Measurements from ENCODE around the gene PRMT7. TPM values are rescaled to one million over a fixed set of nuclear protein-coding genes. Genes with fewer than 3 reads are reported as not detected.
A peak's percentile ranks its signal among the peaks of the same experiment; 100 is the strongest.

PRMT7 gene
- total RNA-seq, 2 donors from 2014 or later = 55.2 to 59.4 TPM

DNA sequence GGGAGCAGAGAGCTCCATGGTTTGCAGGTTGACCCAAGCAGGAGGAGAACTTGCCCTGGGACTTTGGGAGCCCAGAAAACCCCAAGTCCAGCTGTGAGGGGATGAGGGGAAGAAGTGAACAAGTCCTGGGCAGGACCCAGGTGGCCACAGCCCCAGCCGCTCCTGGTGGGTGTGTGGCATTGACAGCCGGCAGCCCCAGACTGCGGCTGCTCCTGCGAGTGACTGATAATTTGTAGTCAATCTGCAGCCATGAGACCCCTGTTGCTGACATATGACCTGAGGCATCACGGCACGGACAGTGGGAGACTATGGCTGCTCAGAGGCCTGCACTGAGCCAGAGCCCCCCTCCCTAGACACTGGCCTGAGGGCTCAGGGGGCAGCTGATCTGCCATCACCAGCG is 66.4 kb downstream of the PRMT7 start:
- no peak for DNase-seq
- no peak overlapping the region for H3K27ac Mint-ChIP-seq
- no peak for ATAC-seq
- H3K27me3 Mint-ChIP-seq = no peaks in the 10 kb centered on the region
- no peaks in the 10 kb centered on the region for H3K9me3 ChIP-seq (ENCODE audit: control insufficient read depth, low read length, poor library complexity, severe bottlenecking)
- no peaks in the 10 kb centered on the region for H3K36me3 Mint-ChIP-seq (ENCODE audit: low read depth)
- H3K4me3 Mint-ChIP-seq = no peak overlapping the region
- H3K4me1 Mint-ChIP-seq = peaks cover 10% of the 10 kb centered on the region

- no peak overlapping the region for H3K27ac Mint-ChIP-seq
- DNase-seq = no peak
Observed at GRCh38 chr16:68377667-68378393, 67.0 kb downstream of the PRMT7 start.

DNA sequence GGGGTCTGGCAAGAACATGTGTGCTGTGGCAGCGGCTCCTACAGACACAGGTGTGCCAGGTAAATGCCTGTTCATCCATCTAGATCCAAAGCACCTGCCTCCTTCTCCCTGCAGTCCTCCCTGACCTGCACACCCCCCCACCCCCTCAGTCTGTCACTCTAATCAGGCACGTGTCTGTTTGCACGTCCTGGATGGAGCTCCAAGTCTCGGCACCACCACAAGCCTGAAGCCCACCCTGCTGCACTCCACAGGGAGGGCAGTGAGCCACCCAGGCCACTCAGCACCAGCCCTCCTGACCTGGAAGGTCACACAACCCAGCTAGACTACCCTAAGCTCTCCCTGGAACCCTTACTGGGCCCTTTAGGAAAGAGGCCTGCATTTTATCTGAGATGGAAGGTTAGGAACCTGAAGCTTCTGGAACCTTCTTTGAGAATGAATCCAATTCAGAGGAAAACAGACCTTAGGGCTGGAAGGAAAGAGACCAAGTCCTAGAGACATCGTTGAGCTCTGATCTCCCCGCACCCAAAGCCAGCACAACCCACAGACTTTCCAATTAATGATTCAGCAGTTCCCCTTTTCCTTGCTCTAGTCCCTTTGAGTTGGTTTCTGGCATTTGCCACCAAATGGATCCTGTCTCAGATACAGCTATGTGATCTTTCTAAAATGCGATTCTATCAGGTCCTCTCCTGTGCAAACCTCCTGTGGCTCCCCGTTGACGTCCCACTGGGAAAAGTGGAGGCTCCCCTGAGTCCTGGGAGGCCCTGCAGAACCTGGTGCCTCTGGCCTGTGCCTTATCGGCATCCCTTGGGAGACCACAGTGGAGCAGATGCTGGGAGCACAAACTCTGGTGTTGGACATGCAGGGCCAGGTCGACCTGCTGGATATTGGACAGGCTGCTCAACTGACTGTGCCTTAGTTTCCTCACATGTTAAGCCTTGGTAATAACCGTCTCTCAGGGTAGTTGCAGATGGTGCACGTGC is 67.9 kb downstream of the PRMT7 start:
- Mint-ChIP-seq H3K27me3 (no peaks in the 10 kb centered on the region), H3K4me3 (no peak overlapping the region), H3K27ac (peak overlapping the region; percentile 39), H3K36me3 (ENCODE audit: low read depth) (no peaks in the 10 kb centered on the region), H3K4me1 (peaks cover 12% of the 10 kb centered on the region)
- no peak for DNase-seq
- ATAC-seq = no peak
- H3K9me3 ChIP-seq (ENCODE audit: control insufficient read depth, low read length, poor library complexity, severe bottlenecking) = no peaks in the 10 kb centered on the region

More at GRCh38 chr16:68377667-68378393, 67.0 kb downstream of the PRMT7 start:
- no peaks in the 10 kb centered on the region for H3K9me3 ChIP-seq (ENCODE audit: control insufficient read depth, low read length, poor library complexity, severe bottlenecking)
- Mint-ChIP-seq H3K27me3 (no peaks in the 10 kb centered on the region), H3K4me3 (no peak overlapping the region), H3K36me3 (ENCODE audit: low read depth) (no peaks in the 10 kb centered on the region), H3K4me1 (peaks cover 10% of the 10 kb centered on the region)
- ATAC-seq = no peak

DNA sequence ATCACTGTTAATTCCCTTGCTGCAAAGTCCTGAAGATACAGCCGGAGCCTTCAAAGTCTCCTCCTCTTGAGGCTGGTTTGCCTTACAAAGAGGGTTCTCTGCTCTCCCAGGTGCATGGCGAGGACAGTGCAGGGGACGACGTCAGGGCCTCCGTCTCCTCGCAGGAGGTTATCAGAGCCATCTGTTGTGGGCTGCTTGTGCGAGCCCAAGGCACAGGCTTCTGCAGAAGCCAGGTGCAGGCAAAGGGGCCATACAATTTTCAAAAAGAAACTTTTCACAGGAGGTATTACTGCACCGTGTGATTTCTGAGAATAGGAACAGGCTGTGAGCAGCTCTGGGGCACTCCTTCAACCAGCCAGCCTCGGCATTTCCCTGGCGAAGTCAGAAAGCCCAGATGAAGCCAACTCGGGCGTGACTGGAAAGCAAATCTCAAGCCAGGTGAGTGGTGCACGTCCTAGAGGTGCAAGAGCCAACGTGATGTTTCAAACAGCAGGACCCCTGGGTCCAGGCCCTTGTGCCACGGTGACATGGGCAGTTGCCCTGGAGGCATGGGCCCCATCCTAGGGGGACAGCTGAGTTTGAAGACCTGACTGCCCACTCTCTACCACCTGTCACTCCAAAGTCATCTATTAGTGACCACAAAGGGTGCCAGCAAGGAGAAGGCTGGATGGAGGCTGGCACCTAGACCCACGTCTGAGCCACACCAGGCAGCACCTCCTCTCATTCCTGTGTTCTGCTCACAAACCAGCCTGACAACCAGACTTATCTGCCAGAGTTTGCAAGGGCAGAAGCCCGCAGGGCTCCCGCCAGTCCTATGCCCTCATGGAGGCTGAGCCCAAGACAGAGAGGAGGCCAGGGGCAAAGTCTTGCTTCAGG is 68.9 kb downstream of the PRMT7 start:
- ATAC-seq (peak; percentile 81), DNase-seq (no peak)
- Mint-ChIP-seq H3K36me3 (ENCODE audit: low read depth) (no peaks in the 10 kb centered on the region), H3K27ac (peak overlapping the region; percentile 39), H3K4me3 (no peak overlapping the region), H3K27me3 (no peaks in the 10 kb centered on the region), H3K4me1 (peaks cover 15% of the 10 kb centered on the region)
- no peaks in the 10 kb centered on the region for H3K9me3 ChIP-seq (ENCODE audit: control insufficient read depth, low read length, poor library complexity, severe bottlenecking)

DNA sequence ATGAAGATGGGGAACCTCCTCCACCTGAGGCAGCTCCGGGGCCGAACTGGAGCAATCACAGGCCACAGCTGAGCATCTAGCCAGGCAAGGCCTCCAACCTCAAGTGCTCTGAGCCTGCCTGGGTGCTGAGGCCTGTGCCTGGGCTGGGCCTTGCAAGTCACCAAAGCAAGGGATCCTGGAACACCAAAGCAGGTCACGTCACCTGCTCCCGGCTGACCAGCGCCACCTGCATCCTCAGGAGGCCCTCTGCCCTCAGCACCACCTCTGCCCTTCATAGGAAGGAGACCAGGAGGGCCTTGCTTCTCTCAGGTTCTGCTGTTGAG is 69.5 kb downstream of the PRMT7 start:
- H3K36me3 Mint-ChIP-seq (ENCODE audit: low read depth) = no peaks in the 10 kb centered on the region
- DNase-seq = no peak
- no peak for ATAC-seq
- no peaks in the 10 kb centered on the region for H3K9me3 ChIP-seq (ENCODE audit: control insufficient read depth, low read length, poor library complexity, severe bottlenecking)
- peaks cover 18% of the 10 kb centered on the region for H3K4me1 Mint-ChIP-seq
- no peak overlapping the region for H3K27ac Mint-ChIP-seq
- H3K27me3 Mint-ChIP-seq = no peaks in the 10 kb centered on the region
- H3K4me3 Mint-ChIP-seq = no peak overlapping the region

GRCh38 chr16:68380676-68381362 is 70.0 kb downstream of the PRMT7 start:
- H3K27ac Mint-ChIP-seq = no peak overlapping the region

GRCh38 chr16:68381363-68381724 is 70.5 kb downstream of the PRMT7 start:
- Mint-ChIP-seq H3K4me3 (no peak overlapping the region), H3K4me1 (peaks cover 20% of the 10 kb centered on the region), H3K36me3 (ENCODE audit: low read depth) (no peaks in the 10 kb centered on the region), H3K27me3 (no peaks in the 10 kb centered on the region), H3K27ac (no peak overlapping the region)
- ATAC-seq (no peak), DNase-seq (no peak)
- no peaks in the 10 kb centered on the region for H3K9me3 ChIP-seq (ENCODE audit: control insufficient read depth, low read length, poor library complexity, severe bottlenecking)

More at GRCh38 chr16:68380676-68381362, 70.0 kb downstream of the PRMT7 start:
- no peak overlapping the region for H3K4me3 Mint-ChIP-seq
- no peaks in the 10 kb centered on the region for H3K27me3 Mint-ChIP-seq
- no peak for ATAC-seq
- peaks cover 20% of the 10 kb centered on the region for H3K4me1 Mint-ChIP-seq
- DNase-seq = no peak
- H3K36me3 Mint-ChIP-seq (ENCODE audit: low read depth) = no peaks in the 10 kb centered on the region
- H3K9me3 ChIP-seq (ENCODE audit: control insufficient read depth, low read length, poor library complexity, severe bottlenecking) = no peaks in the 10 kb centered on the region

GRCh38 chr16:68382296-68382718 is 71.5 kb downstream of the PRMT7 start:
- peaks cover 20% of the 10 kb centered on the region for H3K4me1 Mint-ChIP-seq
- H3K27me3 Mint-ChIP-seq = no peaks in the 10 kb centered on the region
- DNase-seq = no peak
- peak; percentile 23 for ATAC-seq
- H3K9me3 ChIP-seq (ENCODE audit: control insufficient read depth, low read length, poor library complexity, severe bottlenecking) = no peaks in the 10 kb centered on the region
- H3K27ac Mint-ChIP-seq = no peak overlapping the region
- no peak overlapping the region for H3K4me3 Mint-ChIP-seq
- H3K36me3 Mint-ChIP-seq (ENCODE audit: low read depth) = no peaks in the 10 kb centered on the region

DNA sequence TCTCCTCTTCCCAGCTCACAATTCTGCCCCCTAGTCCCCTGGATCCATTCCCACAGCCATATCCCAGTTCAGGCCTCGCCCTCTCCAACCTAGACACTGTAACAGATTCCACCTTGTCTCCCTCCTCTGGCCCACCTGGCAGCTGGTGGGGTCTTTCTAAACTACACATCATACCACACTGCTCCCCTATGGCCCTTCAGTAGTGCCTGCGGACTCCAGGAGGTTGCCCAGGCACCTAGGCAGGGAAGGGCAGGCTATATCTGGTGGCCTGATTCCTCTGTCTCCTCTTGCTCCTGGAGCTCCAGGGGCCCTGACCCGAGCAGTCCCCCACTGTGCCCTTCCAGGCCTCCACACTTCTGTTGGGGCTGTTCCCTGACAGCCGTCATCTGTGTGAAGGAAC is 73.0 kb downstream of the PRMT7 start:
- no peaks in the 10 kb centered on the region for H3K36me3 Mint-ChIP-seq (ENCODE audit: low read depth)
- DNase-seq (no peak), ATAC-seq (no peak)
- H3K27ac Mint-ChIP-seq = peak overlapping the region; percentile 61
- peaks cover 20% of the 10 kb centered on the region for H3K4me1 Mint-ChIP-seq
- no peaks in the 10 kb centered on the region for H3K9me3 ChIP-seq (ENCODE audit: control insufficient read depth, low read length, poor library complexity, severe bottlenecking)
- no peaks in the 10 kb centered on the region for H3K27me3 Mint-ChIP-seq
- H3K4me3 Mint-ChIP-seq = no peak overlapping the region

GRCh38 chr16:68384288-68385161 is 73.7 kb downstream of the PRMT7 start:
- ATAC-seq (peak; percentile 25), DNase-seq (no peak)
- Mint-ChIP-seq H3K27ac (peak overlapping the region; percentile 61), H3K4me1 (peaks cover 20% of the 10 kb centered on the region), H3K36me3 (ENCODE audit: low read depth) (no peaks in the 10 kb centered on the region), H3K4me3 (no peak overlapping the region), H3K27me3 (no peaks in the 10 kb centered on the region)
- H3K9me3 ChIP-seq (ENCODE audit: control insufficient read depth, low read length, poor library complexity, severe bottlenecking) = no peaks in the 10 kb centered on the region

DNA sequence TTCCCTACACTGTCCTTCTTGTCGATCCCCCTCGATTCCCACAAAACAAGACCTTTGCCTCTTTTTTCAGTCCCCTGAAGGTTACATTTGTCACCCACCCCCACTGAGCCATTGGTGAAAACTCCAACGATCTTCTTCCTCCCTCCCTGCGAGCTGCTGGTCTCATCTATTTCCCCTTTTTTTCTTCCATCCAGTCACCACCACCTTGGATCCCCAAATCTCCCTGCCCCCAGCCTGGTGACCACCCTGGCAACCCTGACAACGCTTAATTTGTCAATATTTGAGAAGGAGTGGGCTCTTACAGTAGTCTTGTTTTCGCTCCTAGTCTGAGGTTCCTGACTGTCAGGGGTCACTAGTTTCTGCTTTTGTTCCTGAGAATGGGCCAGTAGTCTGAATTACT is 74.6 kb downstream of the PRMT7 start:
- Mint-ChIP-seq H3K36me3 (ENCODE audit: low read depth) (no peaks in the 10 kb centered on the region), H3K4me3 (no peak overlapping the region), H3K27ac (no peak overlapping the region), H3K4me1 (peaks cover 22% of the 10 kb centered on the region), H3K27me3 (no peaks in the 10 kb centered on the region)
- ATAC-seq (no peak), DNase-seq (no peak)
- H3K9me3 ChIP-seq (ENCODE audit: control insufficient read depth, low read length, poor library complexity, severe bottlenecking) = no peaks in the 10 kb centered on the region

DNA sequence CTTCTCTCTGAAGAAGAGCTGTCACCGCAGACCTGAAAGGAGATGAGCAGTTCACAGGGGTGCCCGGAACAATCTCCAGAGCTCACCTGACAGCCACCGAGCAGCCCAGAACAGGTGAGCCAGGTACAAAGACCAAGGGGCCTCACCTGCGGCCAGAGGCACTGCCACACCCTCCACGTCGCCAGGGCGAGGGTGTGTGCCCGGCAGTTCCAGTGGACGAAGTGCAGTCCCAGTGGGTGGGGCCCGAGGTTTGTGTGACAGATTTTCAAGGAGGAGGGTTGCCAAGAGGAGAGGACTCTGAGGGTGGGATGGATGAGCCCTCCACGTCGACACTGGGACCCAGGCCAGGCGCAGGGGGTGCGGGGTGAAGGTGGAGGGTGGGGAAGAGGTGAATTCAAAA is 75.8 kb downstream of the PRMT7 start:
- H3K9me3 ChIP-seq (ENCODE audit: control insufficient read depth, low read length, poor library complexity, severe bottlenecking) = no peaks in the 10 kb centered on the region
- Mint-ChIP-seq H3K4me3 (no peak overlapping the region), H3K36me3 (ENCODE audit: low read depth) (no peaks in the 10 kb centered on the region), H3K27ac (no peak overlapping the region), H3K4me1 (peaks cover 20% of the 10 kb centered on the region), H3K27me3 (no peaks in the 10 kb centered on the region)
- no peak for DNase-seq
- no peak for ATAC-seq
